ENCODE data around the gene IPO7. TPM values are rescaled to one million over a fixed set of nuclear protein-coding genes. Genes with fewer than 3 reads are reported as not detected.

IPO7 gene
- total and polyA plus RNA-seq, 2 of the 13 experiments (the other 11 are each of a cell fraction or from before 2014, with no cell fraction given): 59.4 to 98.4 TPM

GRCh38 chr11:9384535-9385326 lies at the start of gene IPO7 (continued):
- peak; percentile 95 for TF ChIP-seq AGO2 (optimal IDR thresholded peaks at IDR 0.05; ENCODE audit: low read depth, low read length)
- TF ChIP-seq AKAP8 (CRISPR knock-in tag; IDR thresholded peaks at IDR 0.05): no peak
- TF ChIP-seq, protein P1, sequence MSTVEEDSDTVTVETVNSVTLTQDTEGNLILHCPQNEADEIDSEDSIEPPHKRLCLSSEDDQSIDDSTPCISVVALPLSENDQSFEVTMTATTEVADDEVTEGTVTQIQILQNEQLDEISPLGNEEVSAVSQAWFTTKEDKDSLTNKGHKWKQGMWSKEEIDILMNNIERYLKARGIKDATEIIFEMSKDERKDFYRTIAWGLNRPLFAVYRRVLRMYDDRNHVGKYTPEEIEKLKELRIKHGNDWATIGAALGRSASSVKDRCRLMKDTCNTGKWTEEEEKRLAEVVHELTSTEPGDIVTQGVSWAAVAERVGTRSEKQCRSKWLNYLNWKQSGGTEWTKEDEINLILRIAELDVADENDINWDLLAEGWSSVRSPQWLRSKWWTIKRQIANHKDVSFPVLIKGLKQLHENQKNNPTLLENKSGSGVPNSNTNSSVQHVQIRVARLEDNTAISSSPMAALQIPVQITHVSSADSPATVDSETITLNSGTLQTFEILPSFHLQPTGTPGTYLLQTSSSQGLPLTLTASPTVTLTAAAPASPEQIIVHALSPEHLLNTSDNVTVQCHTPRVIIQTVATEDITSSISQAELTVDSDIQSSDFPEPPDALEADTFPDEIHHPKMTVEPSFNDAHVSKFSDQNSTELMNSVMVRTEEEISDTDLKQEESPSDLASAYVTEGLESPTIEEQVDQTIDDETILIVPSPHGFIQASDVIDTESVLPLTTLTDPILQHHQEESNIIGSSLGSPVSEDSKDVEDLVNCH (CRISPR knock-in tag; IDR thresholded peaks at IDR 0.05): peak; percentile 92; the same call in 1 of the 2 replicates
- TF ChIP-seq, protein P2, sequence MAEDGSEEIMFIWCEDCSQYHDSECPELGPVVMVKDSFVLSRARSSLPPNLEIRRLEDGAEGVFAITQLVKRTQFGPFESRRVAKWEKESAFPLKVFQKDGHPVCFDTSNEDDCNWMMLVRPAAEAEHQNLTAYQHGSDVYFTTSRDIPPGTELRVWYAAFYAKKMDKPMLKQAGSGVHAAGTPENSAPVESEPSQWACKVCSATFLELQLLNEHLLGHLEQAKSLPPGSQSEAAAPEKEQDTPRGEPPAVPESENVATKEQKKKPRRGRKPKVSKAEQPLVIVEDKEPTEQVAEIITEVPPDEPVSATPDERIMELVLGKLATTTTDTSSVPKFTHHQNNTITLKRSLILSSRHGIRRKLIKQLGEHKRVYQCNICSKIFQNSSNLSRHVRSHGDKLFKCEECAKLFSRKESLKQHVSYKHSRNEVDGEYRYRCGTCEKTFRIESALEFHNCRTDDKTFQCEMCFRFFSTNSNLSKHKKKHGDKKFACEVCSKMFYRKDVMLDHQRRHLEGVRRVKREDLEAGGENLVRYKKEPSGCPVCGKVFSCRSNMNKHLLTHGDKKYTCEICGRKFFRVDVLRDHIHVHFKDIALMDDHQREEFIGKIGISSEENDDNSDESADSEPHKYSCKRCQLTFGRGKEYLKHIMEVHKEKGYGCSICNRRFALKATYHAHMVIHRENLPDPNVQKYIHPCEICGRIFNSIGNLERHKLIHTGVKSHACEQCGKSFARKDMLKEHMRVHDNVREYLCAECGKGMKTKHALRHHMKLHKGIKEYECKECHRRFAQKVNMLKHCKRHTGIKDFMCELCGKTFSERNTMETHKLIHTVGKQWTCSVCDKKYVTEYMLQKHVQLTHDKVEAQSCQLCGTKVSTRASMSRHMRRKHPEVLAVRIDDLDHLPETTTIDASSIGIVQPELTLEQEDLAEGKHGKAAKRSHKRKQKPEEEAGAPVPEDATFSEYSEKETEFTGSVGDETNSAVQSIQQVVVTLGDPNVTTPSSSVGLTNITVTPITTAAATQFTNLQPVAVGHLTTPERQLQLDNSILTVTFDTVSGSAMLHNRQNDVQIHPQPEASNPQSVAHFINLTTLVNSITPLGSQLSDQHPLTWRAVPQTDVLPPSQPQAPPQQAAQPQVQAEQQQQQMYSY (CRISPR knock-in tag; IDR thresholded peaks at IDR 0.05): 0 out of 2 replicates have a peak, but pooled peaks have one; percentile 22
- peak; percentile 15 for TF ChIP-seq XRCC5 (optimal IDR thresholded peaks at IDR 0.05; ENCODE audit: low read length)
- TF ChIP-seq ZNF605 (CRISPR knock-in tag; IDR thresholded peaks at IDR 0.05): peak; percentile 74; the same call in 1 of the 2 replicates
- TF ChIP-seq ZNF839 (CRISPR knock-in tag; IDR thresholded peaks at IDR 0.05; ENCODE audit: borderline replicate concordance): no peak
- TF ChIP-seq, protein P3, sequence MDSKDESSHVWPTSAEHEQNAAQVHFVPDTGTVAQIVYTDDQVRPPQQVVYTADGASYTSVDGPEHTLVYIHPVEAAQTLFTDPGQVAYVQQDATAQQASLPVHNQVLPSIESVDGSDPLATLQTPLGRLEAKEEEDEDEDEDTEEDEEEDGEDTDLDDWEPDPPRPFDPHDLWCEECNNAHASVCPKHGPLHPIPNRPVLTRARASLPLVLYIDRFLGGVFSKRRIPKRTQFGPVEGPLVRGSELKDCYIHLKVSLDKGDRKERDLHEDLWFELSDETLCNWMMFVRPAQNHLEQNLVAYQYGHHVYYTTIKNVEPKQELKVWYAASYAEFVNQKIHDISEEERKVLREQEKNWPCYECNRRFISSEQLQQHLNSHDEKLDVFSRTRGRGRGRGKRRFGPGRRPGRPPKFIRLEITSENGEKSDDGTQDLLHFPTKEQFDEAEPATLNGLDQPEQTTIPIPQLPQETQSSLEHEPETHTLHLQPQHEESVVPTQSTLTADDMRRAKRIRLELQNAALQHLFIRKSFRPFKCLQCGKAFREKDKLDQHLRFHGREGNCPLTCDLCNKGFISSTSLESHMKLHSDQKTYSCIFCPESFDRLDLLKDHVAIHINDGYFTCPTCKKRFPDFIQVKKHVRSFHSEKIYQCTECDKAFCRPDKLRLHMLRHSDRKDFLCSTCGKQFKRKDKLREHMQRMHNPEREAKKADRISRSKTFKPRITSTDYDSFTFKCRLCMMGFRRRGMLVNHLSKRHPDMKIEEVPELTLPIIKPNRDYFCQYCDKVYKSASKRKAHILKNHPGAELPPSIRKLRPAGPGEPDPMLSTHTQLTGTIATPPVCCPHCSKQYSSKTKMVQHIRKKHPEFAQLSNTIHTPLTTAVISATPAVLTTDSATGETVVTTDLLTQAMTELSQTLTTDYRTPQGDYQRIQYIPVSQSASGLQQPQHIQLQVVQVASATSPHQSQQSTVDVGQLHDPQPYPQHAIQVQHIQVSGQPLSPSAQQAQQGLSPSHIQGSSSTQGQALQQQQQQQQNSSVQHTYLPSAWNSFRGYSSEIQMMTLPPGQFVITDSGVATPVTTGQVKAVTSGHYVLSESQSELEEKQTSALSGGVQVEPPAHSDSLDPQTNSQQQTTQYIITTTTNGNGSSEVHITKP (CRISPR knock-in tag; IDR thresholded peaks at IDR 0.05; ENCODE audit: low read depth): no peak
- TF ChIP-seq, protein P4, sequence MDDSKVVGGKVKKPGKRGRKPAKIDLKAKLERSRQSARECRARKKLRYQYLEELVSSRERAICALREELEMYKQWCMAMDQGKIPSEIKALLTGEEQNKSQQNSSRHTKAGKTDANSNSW (CRISPR knock-in tag; IDR thresholded peaks at IDR 0.05; ENCODE audit: borderline replicate concordance): peak; percentile 54; the same call in 1 of the 2 replicates
- TF ChIP-seq PCBP1 (IDR thresholded peaks at IDR 0.05; ENCODE audit: borderline replicate concordance, low read depth, low read length): no peak
- peak; percentile 67; the same call in 1 of the 2 replicates for TF ChIP-seq ISL2 (CRISPR knock-in tag; IDR thresholded peaks at IDR 0.05)
- no peak for TF ChIP-seq REL (CRISPR knock-in tag; conservative IDR thresholded peaks at IDR 0.05)
- no peak for TF ChIP-seq ZBTB1 (CRISPR knock-in tag; IDR thresholded peaks at IDR 0.05; ENCODE audit: borderline replicate concordance)
- TF ChIP-seq RBFOX2 (IDR thresholded peaks at IDR 0.05; ENCODE audit: low read depth, low read length): peak; percentile 96
- TF ChIP-seq SP1 (IDR thresholded peaks at IDR 0.05): no peak
- TF ChIP-seq SP1 (CRISPR knock-in tag; IDR thresholded peaks at IDR 0.05): peak; percentile 69; the same call in 1 of the 2 replicates
- 0 out of 2 replicates have a peak, but pooled peaks have one; percentile 67 for TF ChIP-seq ZNF101 (CRISPR knock-in tag; IDR thresholded peaks at IDR 0.05; ENCODE audit: borderline replicate concordance, low read depth)
- TF ChIP-seq KMT2B (CRISPR knock-in tag; IDR thresholded peaks at IDR 0.05): peak; percentile 80

Measured in HepG2 (cell line).